ENCODE measurements around the gene KLHL1.

Gene KLHL1

DNA sequence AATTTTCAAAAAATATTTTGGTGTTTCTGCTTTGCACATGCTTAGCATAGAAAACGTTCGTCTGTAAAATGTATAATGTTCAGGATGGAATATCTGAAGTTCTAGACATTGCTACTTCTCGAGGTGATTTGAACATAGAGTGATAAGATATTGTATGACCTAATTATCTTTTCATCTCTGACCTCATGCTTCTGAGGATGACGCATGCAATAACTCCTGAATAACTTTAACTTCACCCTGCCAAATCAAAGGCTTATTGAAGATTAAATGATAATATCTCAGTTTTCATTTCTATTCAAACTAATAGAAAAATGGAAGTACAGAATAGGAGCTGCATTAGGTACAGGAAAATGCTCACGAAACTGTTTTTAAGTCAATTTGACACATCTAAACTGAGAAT lies 151.4 kb downstream of the KLHL1 start:
- ChIA-PET POLR2A (no interaction called here), CTCF (no interaction called here)
- no peak for DNase-seq (ENCODE audit: low read depth, low spot score)
- no peak overlapping the region for H3K4me3 ChIP-seq (ENCODE audit: low read depth, low read length)
- no peak for TF ChIP-seq CTCF (IDR thresholded peaks at IDR 0.05; ENCODE audit: insufficient read depth, low read length, missing control alignments)

GRCh38 chr13:69956349-69956748 lies 151.9 kb downstream of the KLHL1 start:
- no peak overlapping the region for H3K4me3 ChIP-seq (ENCODE audit: low read depth, low read length)
- ChIA-PET POLR2A (no interaction called here), CTCF (no interaction called here)
- no peak for TF ChIP-seq CTCF (IDR thresholded peaks at IDR 0.05; ENCODE audit: insufficient read depth, low read length, missing control alignments)
- DNase-seq (ENCODE audit: low read depth, low spot score): no peak

DNA sequence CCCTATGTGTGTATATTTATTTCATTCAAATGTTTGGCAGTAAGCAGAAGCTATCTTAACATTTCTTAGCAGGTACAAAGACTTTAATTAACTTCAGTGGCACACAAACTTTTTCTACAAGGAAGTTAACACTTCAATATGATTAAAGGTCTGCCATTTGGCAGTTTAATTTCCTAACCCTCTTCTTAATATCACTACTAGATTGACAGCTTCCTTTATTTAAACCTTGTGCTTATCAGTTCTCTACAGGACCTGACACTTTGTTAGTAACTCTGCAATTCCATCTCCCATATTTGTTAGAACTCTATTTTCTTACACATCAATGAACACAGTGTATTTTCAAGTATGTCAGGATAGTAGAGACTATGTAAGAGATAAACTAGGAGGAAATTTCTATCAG lies 153.0 kb downstream of the KLHL1 start:
- POLR2A ChIA-PET: no interaction called here
- TF ChIP-seq CTCF (IDR thresholded peaks at IDR 0.05; ENCODE audit: insufficient read depth, low read length, missing control alignments): no peak
- CTCF ChIA-PET: no interaction called here
- DNase-seq (ENCODE audit: low read depth, low spot score): no peak
- no peak overlapping the region for H3K4me3 ChIP-seq (ENCODE audit: low read depth, low read length)

DNA sequence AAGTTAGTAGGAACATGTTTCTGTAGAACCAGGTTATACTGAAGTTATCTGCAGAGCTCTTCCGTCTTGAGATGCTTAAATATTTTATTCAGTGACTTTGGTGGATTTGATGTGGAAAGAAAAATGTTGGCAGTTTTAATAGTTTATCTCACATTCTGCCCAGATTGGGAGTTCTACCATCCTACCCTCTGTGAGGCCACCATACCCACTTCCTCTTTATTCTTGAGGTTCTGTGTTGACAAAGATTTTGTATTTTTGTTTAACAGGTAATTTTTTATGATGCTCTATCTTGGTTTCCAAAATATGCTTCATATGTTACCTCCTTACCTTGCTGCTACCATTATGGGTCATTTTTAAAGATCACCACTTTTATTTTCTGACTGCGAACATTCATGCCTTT lies 156.8 kb downstream of the KLHL1 start:
- ChIA-PET CTCF (no interaction called here), POLR2A (no interaction called here)
- TF ChIP-seq CTCF (IDR thresholded peaks at IDR 0.05; ENCODE audit: insufficient read depth, low read length, missing control alignments): no peak
- no peak overlapping the region for H3K4me3 ChIP-seq (ENCODE audit: low read depth, low read length)
- no peak for DNase-seq (ENCODE audit: low read depth, low spot score)

GRCh38 chr13:69950160-69950559 lies 158.1 kb downstream of the KLHL1 start:
- CTCF ChIA-PET: no interaction called here
- H3K4me3 ChIP-seq (ENCODE audit: low read depth, low read length): no peak overlapping the region
- DNase-seq (ENCODE audit: low read depth, low spot score): no peak
- POLR2A ChIA-PET: no interaction called here
- TF ChIP-seq CTCF (IDR thresholded peaks at IDR 0.05; ENCODE audit: insufficient read depth, low read length, missing control alignments): no peak

DNA sequence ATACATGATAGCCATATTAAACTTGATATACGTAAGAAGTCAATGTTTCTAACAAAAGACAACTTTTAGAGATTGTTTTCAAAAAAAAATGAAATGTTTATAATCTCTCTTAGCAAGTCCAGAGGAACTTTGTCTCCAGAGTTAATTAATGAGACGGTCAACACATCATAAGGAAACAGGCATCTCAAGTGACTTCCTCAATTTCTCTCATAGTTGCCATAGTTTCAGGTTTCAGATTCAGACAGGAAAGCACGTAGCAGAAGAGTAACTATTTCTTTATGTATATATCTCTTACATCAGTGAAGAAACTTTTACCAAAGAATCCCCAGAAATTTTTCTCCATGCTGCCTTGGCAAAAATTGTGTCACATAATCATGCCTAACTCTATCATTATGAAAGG lies 160.2 kb downstream of the KLHL1 start:
- ChIA-PET CTCF (no interaction called here), POLR2A (no interaction called here)
- no peak overlapping the region for H3K4me3 ChIP-seq (ENCODE audit: low read depth, low read length)
- TF ChIP-seq CTCF (IDR thresholded peaks at IDR 0.05; ENCODE audit: insufficient read depth, low read length, missing control alignments): no peak
- DNase-seq (ENCODE audit: low read depth, low spot score): no peak

All from AG04449 (cell line).